ENCODE measurements around the gene LY9.

DNA sequence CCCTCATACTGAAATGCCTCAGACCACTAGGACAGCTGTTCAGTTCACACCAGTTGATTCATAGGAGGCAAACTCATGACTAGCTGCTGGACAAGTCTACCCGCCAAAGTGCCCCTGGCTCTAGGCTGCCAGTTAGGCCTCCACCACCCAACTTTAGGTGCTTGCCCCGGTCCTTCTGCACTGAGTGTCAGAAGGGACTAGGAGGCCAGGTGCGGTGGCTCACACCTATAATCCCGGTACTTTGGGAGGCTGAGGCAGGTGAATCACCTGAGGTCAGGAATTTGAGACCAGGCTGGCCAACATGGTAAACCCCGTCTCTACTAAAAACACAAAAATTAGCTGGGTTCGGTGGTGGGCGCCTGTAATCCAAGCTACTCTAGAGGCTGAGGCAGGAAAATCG is 18.9 kb downstream of the LY9 start:
- TF ChIP-seq, protein P1, sequence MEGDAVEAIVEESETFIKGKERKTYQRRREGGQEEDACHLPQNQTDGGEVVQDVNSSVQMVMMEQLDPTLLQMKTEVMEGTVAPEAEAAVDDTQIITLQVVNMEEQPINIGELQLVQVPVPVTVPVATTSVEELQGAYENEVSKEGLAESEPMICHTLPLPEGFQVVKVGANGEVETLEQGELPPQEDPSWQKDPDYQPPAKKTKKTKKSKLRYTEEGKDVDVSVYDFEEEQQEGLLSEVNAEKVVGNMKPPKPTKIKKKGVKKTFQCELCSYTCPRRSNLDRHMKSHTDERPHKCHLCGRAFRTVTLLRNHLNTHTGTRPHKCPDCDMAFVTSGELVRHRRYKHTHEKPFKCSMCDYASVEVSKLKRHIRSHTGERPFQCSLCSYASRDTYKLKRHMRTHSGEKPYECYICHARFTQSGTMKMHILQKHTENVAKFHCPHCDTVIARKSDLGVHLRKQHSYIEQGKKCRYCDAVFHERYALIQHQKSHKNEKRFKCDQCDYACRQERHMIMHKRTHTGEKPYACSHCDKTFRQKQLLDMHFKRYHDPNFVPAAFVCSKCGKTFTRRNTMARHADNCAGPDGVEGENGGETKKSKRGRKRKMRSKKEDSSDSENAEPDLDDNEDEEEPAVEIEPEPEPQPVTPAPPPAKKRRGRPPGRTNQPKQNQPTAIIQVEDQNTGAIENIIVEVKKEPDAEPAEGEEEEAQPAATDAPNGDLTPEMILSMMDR (IDR thresholded peaks at IDR 0.05) = no peak
- TF ChIP-seq POLR2A (IDR thresholded peaks at IDR 0.05) = no peak

Measured in lower leg skin (tissue), 3 donors.